Measurements from ENCODE around the gene AJM1.

Gene AJM1

DNA sequence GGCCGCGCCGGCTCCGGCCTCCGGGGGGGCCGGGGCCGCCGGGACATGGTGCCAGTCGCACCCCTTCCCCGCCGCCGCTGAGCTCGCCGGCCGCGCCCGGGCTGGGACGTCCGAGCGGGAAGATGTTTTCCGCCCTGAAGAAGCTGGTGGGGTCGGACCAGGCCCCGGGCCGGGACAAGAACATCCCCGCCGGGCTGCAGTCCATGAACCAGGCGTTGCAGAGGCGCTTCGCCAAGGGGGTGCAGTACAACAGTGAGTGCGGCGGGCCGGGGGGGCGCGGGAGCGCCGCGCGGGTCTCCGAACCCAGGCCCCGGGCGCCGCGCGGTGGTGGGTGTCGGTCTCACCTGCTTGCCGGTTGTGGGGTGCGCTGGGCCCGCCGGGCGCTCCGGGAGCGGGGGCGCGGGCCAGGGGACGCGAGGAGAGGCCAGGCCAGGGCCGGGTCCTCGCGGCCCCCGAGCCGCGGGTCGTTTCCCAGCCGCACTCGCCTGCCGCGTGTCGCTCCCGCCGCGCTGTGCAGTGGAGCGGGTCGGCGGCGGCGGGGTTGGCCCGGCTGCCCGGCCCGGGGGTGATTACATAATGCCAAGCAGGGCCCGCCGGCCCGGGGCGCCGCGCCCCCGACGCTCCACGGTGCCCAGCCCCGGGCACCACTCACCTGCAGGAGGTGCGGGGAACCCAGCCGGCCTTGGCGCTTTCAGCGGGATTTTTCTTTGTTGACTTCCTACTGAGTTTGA is 34.0 kb upstream of the AJM1 start:
- DNase-seq: no peak

DNA sequence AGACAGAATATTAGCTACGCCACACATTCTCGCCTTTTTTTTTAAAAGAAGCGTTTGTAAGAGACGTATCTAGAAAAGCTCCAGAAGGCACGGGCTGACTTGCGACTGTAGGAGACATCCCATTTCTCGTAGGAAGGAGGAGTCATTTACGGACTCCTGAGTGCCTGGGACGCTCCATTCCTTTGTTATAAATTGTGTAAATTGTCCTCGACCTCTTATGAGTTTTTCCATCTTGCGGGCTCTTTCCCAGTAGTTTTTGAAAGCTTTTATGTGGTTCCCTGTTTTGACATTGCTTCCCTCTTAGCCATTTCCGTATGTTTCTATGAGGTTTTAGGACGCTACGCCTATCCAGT is 33.5 kb upstream of the AJM1 start:
- no peak for DNase-seq

DNA sequence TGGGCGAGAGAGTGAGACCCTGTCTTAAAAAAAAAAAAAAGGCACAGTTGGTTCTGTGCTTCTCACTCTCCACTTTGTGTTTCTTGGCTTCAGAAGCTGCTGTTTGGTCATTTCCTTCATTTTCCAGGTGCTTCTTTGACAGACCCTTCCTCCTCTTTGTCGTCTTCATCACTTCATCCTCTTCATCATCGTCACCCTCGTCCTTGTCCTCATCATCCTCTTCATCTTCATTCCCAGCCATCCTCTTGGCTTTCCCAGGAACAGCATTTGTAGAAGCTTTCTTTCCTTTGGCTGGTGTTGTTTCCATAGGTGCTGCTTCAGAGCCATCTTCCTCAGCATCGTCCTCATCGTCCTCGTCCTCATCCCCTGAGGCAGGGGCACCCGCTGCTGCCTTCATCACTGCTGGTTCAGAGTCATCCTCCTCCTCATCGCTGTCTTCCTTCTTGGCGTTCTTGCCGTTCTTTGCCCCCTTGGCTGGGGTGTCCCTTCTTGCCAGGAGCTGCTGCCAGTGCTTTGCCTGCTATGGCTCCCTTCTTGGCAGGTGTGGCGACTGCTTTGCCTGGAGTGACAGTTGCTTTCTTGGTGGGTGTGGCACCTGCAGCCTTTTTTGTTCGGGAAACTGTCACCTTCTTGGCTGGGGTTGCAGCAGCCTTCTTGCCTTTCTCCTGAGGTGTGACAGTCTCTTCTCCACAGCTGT is 27.4 kb upstream of the AJM1 start:
- no peak for DNase-seq

DNA sequence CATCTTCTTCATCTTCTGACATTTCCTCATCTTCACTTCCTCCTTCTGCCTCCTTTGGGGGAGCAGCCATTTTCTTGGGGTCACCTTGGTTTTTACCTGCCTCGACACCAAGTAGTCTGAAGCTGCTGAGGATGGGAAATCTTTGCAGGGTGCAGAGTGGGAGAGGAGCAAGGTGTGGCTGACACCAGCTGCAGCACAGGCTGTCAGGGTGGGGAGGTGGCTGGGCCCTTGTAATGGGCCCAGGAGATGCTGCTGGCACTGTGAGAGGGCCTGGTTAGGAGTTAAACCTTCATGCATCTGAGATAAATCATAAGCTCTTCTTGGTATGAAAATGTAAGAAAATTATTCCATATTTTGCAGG is 26.9 kb upstream of the AJM1 start:
- no peak for DNase-seq

DNA sequence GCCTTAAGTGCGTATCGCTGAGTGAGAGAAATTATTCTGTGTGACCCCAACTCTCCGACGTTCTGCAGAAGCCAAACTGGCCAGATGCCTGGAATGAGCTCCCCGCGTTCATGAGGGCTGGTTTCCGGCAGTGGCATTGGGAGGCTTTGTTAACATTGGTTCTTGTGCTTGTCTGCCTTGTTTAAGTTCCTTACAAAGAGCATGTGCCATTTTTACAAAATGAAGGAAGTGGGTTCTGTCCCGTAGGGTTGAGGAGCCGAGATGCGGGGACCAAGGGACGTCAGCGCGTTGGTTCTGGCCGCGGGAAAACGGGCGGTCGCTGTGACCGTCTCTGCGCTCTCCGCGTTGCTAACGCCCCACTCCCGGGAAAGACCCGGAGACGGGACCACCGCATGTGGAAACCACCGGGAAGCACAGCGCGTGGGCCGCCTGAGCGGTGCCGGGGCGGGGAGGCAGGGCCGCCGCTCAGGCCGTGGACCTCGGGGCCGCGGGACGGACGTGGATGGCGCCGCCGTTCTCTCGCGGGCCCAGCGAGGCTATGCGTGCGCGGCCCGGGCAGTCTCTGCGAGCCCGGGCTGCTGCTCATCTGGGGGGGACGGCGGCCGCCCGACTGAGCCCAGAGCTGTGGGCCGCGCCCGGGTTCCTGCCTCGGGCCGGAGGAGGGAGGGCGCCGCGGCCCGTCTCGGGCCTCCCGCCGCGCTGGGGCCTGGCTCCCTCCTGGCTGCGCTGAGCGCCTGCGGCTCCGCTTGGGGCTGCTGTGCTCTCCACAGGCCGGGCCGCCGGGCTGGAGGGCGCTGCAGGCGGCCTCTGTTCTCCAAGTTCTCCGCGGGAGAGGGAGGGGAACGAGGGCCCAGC is 21.1 kb upstream of the AJM1 start:
- no peak for DNase-seq

DNA sequence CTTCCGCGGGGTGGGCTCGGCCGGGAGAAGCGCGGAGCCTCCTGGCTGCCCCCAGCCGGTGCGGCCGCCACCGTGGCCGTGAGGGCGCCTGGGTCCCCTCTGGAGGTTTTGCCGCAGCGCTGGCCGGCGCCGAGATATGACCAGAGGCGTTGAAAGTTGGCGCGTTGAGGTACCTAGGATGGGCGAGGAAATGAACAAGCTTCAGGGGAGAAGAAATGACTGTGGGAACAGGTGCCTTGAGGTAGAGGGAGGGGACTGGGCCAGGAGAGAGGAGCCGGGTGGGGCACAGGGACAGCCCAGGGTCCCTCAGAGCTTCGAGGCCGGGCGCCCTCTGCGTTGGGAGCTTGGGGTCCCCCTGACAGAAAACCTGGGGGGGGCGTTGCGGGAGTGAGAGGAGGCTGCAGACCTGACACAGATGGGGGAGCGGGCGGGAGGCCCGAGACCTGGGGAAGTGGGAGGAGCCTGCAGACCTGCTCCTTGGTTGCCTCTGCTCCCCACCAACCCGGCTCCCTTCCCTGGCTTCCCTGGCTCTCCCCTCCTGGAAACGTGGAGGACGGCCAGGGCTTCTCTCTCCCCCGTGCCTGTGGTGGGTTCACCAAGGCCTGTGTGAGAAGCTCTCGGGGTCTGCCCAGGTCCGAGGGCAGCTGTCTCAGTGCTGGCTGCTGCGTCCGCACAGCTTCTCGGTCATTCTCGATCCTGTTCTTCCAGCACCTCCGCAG is 20.3 kb upstream of the AJM1 start:
- no peak for DNase-seq

DNA sequence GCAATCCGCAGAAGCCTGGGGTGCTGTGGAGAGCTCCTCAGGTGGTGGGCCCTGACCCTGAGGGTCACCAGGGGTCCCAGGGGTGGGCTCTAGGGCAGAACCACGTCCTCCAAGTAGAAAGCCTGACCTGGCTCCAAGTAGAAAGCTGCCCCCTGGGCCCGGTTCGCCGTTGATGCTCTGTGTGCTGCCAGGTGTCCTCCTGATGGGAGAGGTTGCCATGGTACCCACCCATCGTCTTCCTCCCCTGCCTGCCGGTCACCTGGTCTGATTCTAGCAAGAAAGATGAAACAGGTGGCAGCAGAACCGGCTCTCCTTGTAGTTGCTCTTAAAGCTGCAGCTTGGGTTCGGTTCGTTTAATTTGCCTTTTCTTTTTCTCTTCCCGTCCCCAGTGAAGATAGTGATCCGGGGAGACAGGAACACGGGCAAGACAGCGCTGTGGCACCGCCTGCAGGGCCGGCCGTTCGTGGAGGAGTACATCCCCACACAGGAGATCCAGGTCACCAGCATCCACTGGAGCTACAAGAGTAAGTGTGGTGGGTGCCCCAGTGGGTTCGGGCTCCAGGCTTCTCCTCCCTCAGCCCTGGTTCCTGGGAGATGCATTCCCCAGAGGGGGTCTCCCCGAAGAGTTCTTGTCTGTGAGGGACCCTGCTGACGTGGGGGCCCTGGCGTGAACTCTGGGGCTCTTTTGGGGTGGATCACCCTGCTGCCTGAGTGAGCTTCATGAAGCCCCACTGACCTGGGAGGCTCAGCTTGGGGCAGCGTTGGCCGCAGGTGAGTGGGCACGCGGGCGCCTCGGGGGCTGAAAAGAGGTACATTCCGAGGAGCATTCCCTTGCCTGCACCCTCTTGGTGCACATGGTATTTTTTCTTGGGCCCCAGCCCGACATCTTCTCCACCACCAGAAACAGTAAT is 18.9 kb upstream of the AJM1 start:
- no peak for DNase-seq

DNA sequence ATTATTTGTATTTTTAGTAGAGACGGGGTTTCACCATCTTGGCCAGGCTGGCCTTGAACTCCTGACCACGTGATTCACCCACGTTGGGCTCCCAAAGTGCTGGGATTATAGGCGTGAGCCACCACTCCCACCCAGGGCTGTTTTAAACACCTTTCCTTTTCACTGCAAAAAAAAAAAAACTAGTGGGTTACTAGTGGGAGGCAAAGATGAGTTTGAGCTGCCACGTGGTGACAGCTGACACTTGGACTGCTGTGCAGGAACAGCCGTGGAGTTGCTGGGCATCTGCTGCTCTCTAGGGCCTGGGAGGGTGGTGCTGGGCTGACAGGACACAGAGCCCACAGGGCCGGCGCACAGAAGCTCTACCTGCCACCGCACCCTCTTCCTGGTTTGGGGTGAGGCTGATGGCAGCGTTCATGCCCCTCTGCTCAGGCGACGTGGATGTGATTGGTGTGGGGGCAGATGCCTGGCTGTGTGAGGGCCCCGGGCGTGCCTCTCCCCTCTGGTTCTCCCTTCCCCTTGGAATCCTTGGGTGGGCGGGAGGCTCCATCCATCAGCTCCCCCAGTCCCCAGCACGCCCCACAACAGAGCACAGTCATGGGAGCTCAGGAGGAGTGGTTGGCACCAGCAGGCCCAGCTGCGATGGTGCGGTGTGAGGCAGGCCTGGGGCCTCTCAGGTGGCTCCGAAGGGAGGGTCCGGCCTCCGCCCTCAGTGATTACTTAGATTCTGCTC is 17.6 kb upstream of the AJM1 start:
- no peak for DNase-seq

DNA sequence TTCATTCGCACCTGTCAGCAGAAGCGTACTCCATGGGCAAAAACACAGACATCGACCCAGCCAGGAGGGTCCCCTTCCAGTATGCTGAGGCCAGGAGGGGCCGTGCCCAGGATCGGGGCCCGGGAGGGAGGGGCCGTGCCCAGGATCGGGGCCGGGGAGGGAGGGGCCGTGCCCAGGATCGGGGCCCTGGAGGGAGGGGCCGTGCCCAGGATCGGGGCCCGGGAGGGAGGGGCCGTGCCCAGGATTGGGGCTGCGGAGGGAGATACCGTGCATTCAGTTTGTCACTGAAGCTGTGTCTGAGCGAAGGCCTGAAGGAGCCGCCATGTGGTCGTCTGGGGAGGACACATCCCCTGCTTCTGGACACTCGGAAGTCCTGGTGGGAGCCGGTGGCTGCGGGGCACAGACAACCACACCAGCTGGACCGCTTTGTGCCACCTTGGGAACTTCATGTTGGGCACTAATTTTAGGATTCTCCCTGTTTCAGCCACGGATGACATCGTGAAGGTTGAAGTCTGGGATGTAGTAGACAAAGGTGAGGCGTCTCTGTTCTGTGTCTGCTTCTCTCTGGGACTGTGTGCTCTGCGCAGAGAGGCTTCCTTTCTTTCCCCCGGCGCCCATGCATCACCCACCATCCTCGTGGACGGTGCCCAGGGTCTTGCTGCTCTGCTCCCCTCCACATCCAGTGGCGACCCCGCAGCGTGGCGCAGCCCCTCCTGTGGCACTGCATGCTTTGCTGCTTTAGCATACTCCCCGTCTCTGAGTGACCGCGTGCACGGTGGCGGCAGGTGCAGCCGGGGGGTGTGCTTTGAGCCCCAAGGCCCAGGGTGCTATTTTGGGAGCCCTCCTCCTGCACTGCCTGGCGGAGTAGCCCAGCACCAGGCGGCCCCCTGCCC is 16.7 kb upstream of the AJM1 start:
- no peak for DNase-seq

DNA sequence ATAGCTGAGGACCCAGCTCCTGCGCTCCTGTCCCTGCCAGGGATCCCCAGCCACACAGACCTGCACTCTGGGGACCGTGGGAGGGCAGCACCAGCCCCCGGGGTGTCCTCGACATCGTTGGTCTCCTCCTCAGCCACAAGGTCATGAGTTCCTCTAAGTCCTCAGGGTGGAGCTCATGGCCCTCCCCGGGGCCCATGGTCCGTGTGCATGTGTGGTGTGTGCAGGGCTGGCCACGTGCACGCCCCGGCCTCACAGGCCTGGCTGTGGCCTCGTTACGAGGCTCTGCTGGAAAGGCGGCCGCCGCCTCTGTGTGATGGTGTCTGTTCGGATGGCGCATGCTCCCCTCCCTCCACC is 16.1 kb upstream of the AJM1 start:
- DNase-seq: no peak

DNA sequence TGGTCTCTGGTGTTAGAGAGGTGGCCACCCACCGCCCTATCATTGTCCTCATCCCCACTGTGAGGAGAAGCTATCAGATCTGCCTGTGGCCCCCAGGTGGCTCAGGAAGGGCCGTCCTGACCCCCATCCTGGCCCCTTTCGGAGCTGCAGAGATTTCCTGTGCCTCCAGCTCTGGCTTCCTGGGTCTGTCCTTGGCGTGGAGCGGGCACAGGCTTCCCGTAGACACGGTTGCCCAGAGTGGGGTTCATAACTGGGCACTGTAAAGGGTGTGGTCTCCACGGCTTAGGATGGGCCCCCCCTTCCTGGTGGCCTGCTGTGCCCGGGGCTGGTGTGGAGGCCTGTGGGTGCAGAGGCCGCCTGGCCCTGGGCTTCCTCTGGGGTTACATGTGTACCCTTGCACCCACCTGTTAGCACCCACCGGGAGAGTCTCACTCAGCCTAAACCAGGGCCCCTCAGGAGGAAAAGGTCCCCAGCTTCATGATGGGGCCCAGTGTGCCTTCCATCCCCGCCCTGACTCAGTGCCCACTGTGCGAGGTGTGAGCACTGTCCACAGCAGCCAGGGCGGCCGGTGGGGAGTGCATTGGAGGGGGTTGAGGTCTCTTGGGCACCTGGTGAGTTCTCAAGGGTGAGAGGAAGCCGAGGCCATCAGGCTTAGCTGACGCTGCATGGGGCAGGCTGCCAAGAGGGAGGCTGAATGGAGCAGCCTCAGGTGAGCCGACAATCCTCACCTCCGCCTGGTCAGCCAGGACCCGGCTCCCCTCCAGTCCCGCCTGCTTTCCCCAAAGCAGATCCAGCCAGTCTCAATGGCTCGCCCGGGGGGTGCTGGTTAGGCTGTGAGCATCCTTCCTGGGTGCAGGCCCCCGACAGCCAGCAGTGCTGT is 15.3 kb upstream of the AJM1 start:
- DNase-seq: no peak

DNA sequence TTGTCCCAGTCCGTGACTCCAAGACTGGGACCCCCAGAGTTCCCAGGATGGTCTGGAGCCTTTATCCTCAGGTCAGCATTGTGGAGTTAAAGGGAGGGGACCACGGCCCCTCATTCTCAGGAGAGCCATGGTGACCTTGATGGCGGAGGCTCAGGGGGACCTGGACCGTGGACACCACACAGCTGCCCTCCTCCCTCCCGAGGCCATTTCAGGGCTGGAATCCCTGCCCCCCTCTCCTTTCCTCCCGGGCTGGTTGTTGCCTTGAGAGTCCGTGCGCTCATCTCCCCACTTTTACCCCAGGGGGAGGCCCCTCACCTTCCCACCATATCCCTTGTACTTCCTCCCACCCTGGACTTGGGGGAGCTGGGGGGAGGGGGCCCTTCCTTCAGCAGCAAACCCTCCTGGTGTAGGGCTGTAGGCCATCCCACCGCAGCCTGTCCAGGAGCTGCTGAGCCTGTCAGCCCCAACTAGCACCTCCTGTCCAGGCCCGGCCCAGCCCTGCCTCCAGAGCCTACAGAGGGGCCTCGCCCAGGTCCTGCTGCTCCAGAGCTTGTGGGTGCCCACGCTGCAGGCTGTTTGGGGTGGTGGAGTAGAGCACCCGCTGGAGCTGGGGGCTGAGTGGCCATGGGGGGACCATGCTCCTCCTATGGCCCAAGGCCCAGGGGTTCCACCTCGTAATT is 14.3 kb upstream of the AJM1 start:
- DNase-seq: no peak

DNA sequence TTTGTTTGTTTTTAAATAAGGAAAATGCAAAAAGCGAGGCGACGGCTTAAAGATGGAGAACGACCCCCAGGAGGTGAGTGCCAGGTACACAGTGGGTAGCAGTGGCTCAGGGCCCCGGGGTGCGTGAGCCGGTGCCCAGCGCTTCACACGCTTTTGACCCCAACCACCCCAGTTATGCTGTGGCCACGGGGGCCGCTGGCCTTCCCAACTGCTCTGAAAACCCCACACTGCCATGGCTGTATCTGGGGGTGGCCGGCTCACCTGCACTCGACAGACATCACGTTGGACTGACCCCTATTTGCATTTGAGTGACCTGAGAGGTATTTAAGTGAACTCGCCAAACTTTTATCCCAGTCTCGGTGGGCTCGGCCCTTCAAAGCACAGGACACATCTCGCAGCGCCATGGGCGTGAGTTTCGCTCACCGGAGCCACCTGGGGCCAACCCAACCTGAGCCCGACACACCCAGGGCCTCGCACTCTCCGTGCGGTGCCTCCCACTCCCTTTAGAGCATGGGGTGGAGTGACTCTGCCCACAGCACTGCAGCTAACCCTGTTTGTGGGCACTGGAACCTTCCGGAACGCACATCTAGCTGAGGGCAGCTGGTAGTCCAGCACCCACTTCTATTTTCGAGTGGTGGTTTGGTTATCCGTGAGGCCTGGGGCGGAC is 13.7 kb upstream of the AJM1 start:
- DNase-seq: no peak

DNA sequence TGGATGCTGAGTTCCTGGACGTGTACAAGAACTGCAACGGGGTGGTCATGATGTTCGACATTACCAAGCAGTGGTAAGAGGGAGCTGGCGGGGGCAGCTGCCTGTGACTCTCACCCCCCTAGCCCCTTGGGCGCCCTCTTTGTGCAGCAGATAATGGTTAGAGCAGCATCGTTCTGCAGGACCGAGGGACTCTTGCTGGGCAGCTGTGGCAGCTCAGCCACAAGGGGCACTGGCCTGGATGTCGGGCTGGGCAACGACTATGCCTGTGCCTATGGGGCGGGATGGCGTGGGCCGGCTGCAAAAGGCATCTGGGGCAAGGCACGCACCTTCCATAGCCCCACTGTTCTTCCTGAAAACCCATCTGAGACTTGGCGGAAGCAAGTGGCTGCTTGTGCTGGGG is 12.9 kb upstream of the AJM1 start:
- no peak for DNase-seq

DNA sequence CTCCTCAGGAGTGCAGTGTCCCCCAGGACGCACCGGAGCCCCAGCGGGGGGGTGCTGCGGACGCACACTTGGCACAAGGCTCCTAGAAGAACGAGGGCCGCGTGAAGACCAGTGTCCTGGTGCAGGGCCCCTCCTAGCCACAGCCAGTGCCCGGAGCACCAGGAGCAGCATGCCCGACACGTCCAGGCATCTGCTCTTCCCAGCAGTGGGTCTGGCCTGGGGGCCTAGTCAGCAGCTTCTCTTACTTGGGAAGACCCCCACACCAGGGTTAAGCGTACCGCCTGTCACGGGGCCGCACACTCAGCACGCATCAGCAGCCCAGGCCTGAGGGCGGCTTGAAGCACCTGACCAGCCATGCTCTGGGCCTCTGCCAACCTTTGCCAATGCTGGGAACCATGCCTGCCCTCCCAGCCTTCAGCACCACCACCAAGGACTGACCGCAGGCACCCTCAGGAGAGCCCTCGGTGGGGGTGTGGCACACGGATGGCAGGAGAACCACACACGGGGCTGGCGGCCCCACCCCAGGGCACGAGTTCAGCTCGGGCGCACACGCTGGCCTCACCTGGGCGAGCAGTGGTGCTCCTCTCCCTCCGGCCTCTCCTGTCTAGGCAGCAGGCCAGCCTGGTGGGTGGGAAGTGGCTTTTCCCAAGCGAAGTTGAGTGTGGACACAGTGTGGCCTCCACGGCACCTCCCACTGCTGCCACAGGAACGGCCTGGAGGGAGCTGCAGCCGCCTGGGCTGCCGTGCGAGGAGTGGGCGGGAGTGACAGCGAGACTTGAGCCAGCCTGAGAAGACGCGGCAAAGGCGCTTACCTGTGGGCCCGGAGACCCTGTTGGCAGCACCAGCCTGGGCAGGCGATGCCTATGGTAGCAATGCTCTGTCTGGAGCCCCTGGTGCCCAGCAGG is 12.0 kb upstream of the AJM1 start:
- DNase-seq: no peak

DNA sequence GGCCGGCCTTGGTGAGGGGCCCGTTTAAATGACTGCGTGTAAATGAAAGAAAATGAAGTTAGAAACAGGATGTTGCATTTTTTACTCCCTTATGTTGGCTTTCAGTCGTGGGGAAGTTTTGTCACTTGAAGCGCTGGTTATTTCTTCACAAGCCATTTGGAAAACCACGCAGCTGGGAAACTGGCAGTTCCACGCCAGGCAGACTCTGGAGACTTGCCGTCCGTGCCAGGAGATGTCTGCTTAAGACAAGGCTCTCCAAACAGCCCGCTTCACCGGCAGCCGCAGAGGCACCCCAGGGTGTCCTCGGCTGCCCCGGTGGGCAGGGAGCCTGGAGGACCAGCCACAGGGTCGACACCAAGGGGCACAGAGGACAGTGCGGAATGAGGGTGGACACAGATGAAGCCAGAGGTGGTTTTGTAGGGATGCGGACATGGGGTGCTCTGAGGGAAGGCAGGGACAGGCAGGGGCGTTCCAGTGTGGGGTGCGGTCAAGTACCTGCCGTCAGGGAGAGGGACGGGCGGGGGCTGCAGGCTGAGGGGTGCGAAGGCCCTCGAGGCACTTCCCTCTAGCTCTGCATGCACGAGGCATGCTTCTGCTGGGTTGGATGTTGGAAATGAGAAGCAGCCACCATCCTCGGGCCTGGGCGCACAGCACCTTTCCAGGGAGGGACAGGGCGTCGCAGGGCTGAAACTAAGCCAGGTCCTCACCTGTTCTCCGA is 11.1 kb upstream of the AJM1 start:
- no peak for DNase-seq

DNA sequence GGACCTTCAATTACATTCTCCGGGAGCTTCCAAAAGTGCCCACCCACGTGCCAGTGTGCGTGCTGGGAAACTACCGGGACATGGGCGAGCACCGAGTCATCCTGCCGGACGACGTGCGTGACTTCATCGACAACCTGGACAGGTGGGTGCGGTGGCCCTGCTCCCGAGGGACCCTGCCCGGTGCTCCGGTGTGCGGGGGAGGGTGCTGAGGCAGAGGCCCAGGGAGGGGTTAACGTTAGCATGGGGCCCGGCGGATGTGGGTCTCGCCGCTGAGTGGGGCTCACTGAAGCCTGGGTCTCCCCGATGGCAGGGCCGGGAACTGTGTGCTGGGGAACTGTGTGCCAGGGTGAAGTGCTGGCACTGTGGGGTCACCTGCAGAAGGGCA is 10.6 kb upstream of the AJM1 start:
- no peak for DNase-seq

Measured in NCI-H524 treated with DMSO at 0.1 percent for 48 hours (cell line).